ENCODE data around the gene SRA1. TPM values are rescaled to one million over a fixed set of nuclear protein-coding genes. Genes with fewer than 3 reads are reported as not detected.
A peak's percentile ranks its signal among the peaks of the same experiment; 100 is the strongest.

SRA1 gene
- total RNA-seq, 5 donors from 2014 or later (not counting 1 experiment from before 2014, with no cell fraction given): 26.8 to 30.5 (median 28.4) TPM

- Histone ChIP-seq H3K27me3 (replicated peaks in 1 of 2; ENCODE audit: control insufficient read depth in 2 of 2, extremely low read depth in 1 of 2, insufficient read depth in 2 of 2, low read length in 1 of 2) (no peaks in the 10 kb centered on the region), H3K27ac (ENCODE audit: low read length) (peak within 1 kb of the TSS; percentile 77), H3K4me3 (ENCODE audit: control insufficient read depth in 1 of 2, extremely low read depth in 1 of 2, low read length in 1 of 2) (peak within 1 kb of the TSS; percentile 73 to 77), H3K4me1 (ENCODE audit: control insufficient read depth in 1 of 2, extremely low read depth in 1 of 2, insufficient read depth in 2 of 2, low read length in 2 of 2) (peaks cover 5 to 30% of the 10 kb centered on the region in 2 experiments), H3K9me3 (no peaks in the 10 kb centered on the region), H3K36me3 (ENCODE audit: control insufficient read depth in 2 of 2, extremely low read depth in 1 of 2, insufficient read depth in 1 of 2, low read length in 1 of 2) (peaks cover 0 to 42% of the 10 kb centered on the region in 2 donors)
- Mint-ChIP-seq H3K9me3 (no peaks in the 10 kb centered on the region), H3K27ac (peak within 1 kb of the TSS; percentile 97 to 99), H3K27me3 (no peaks in the 10 kb centered on the region), H3K36me3 (peaks cover 26% of the 10 kb centered on the region), H3K4me1 (peaks cover 30 to 41% (median 32%) of the 10 kb centered on the region in 3 donors), H3K4me3 (peak within 1 kb of the TSS; percentile 88 to 89 (median 89))
- ATAC-seq (replicated peaks in 1 of 4) (peak; percentile 97 to 98 (median 98)), DNase-seq (peak; percentile 69 to 94 (median 88))
- ChIA-PET CTCF (interaction anchor here (0.7 to 2.5 kb wide), 20 partner anchors 10 to 192 kb away, joined by 3 to 13 read pairs (median 5); partner anchors contain the start of genes ANKHD1 (in 1 of the 2), APBB3 (in 1 of the 2), IK (in 1 of the 2) and NDUFA2 (in 1 of the 2)), POLR2A (interaction anchor here (0.7 to 2.4 kb wide), 11 partner anchors 10 to 152 kb away, joined by 3 to 16 read pairs (median 6); partner anchors contain the start of genes IK (in 2 of the 2), NDUFA2 (in 2 of the 2), SRA1 (in 2 of the 2) and ANKHD1 (in 1 of the 2))
- 2% methylated on average over 34 of the region's 52 CpGs for WGBS (ENCODE audit: insufficient coverage)
These were observed 9.6 kb downstream of the SRA1 start, which contains the start of gene EIF4EBP3 for GRCh38 chr5:140547508-140548299. EIF4EBP3 (plus strand) TSS chr5:140547662; CDS start chr5:140547738, 76 bp downstream.

GRCh38 chr5:140546851-140547507 is 10.3 kb downstream of the SRA1 start:
- no peaks in the 10 kb centered on the region for H3K27me3 Mint-ChIP-seq
- Histone ChIP-seq H3K4me1 (ENCODE audit: control insufficient read depth in 1 of 2, extremely low read depth in 1 of 2, insufficient read depth in 2 of 2, low read length in 2 of 2) (peaks cover 5 to 30% of the 10 kb centered on the region in 2 experiments), H3K9me3 (no peaks in the 10 kb centered on the region), H3K36me3 (ENCODE audit: control insufficient read depth in 2 of 2, extremely low read depth in 1 of 2, insufficient read depth in 1 of 2, low read length in 1 of 2) (peaks cover 1 to 42% of the 10 kb centered on the region in 2 donors), H3K4me3 (ENCODE audit: control insufficient read depth in 1 of 2, extremely low read depth in 1 of 2, low read length in 1 of 2) (peak overlapping the region; percentile 73 to 77), H3K27me3 (replicated peaks in 1 of 2; ENCODE audit: control insufficient read depth in 2 of 2, extremely low read depth in 1 of 2, insufficient read depth in 2 of 2, low read length in 1 of 2) (no peaks in the 10 kb centered on the region), H3K27ac (ENCODE audit: low read length) (peak overlapping the region; percentile 77)
- DNase-seq (no peak), ATAC-seq (replicated peaks in 1 of 4) (peak in 1 of 4 experiments; percentile 4)
- H3K36me3 Mint-ChIP-seq: peaks cover 27% of the 10 kb centered on the region
- peaks cover 29 to 41% (median 31%) of the 10 kb centered on the region in 3 donors for H3K4me1 Mint-ChIP-seq
- H3K27ac Mint-ChIP-seq: peak overlapping the region; percentile 97 to 99
- peak overlapping the region; percentile 88 to 89 (median 89) for H3K4me3 Mint-ChIP-seq
- CTCF ChIA-PET: interaction anchor here (0.7 to 2.5 kb wide), 21 partner anchors 9 to 191 kb away, joined by 3 to 13 read pairs (median 5); partner anchors contain the start of genes ANKHD1 (in 1 of the 2), APBB3 (in 1 of the 2), IK (in 1 of the 2) and NDUFA2 (in 1 of the 2)
- H3K9me3 Mint-ChIP-seq: no peaks in the 10 kb centered on the region
- 63% methylated on average over 6 of the region's 13 CpGs for WGBS (ENCODE audit: insufficient coverage)
- POLR2A ChIA-PET: interaction anchor here (0.6 to 2.4 kb wide), 9 partner anchors 10 to 100 kb away, joined by 3 to 16 read pairs (median 6); partner anchors contain the start of genes IK (in 2 of the 2), NDUFA2 (in 2 of the 2), SRA1 (in 2 of the 2) and APBB3 (in 1 of the 2)

- Histone ChIP-seq H3K27me3 (replicated peaks in 1 of 2; ENCODE audit: control insufficient read depth in 2 of 2, extremely low read depth in 1 of 2, insufficient read depth in 2 of 2, low read length in 1 of 2) (no peaks in the 10 kb centered on the region), H3K27ac (ENCODE audit: low read length) (no peak overlapping the region), H3K4me1 (ENCODE audit: control insufficient read depth in 1 of 2, extremely low read depth in 1 of 2, insufficient read depth in 2 of 2, low read length in 2 of 2) (peaks cover 5 to 30% of the 10 kb centered on the region in 2 experiments), H3K9me3 (no peaks in the 10 kb centered on the region), H3K36me3 (ENCODE audit: control insufficient read depth in 2 of 2, extremely low read depth in 1 of 2, insufficient read depth in 1 of 2, low read length in 1 of 2) (peaks cover 2 to 41% of the 10 kb centered on the region in 2 donors), H3K4me3 (ENCODE audit: control insufficient read depth in 1 of 2, extremely low read depth in 1 of 2, low read length in 1 of 2) (no peak overlapping the region)
- Mint-ChIP-seq H3K4me1 (peaks cover 29 to 37% (median 31%) of the 10 kb centered on the region in 3 donors), H3K27ac (peak overlapping the region; percentile 97 to 99), H3K4me3 (no peak overlapping the region), H3K36me3 (peaks cover 34% of the 10 kb centered on the region), H3K27me3 (no peaks in the 10 kb centered on the region), H3K9me3 (no peaks in the 10 kb centered on the region)
- ChIA-PET POLR2A (interaction anchor here (0.6 to 1.1 kb wide), 4 partner anchors 51 to 164 kb away, joined by 3 to 6 read pairs (median 3); no protein-coding TSS in a partner anchor), CTCF (interaction anchor here (0.6 to 1.2 kb wide), 4 partner anchors 8 to 147 kb away, joined by 3 read pairs; no protein-coding TSS in a partner anchor)
- DNase-seq (no peak), ATAC-seq (replicated peaks in 1 of 4) (no peak)
- 100% methylated on average over 8 of the region's 10 CpGs for WGBS (ENCODE audit: insufficient coverage)
These were observed 11.7 kb downstream of the SRA1 start for GRCh38 chr5:140545606-140546005.

GRCh38 chr5:140544986-140545385 is 12.3 kb downstream of the SRA1 start:
- Histone ChIP-seq H3K4me1 (ENCODE audit: control insufficient read depth in 1 of 2, extremely low read depth in 1 of 2, insufficient read depth in 2 of 2, low read length in 2 of 2) (peaks cover 5 to 30% of the 10 kb centered on the region in 2 experiments), H3K27me3 (replicated peaks in 1 of 2; ENCODE audit: control insufficient read depth in 2 of 2, extremely low read depth in 1 of 2, insufficient read depth in 2 of 2, low read length in 1 of 2) (no peaks in the 10 kb centered on the region), H3K9me3 (no peaks in the 10 kb centered on the region), H3K36me3 (ENCODE audit: control insufficient read depth in 2 of 2, extremely low read depth in 1 of 2, insufficient read depth in 1 of 2, low read length in 1 of 2) (peaks cover 2 to 41% of the 10 kb centered on the region in 2 donors), H3K4me3 (ENCODE audit: control insufficient read depth in 1 of 2, extremely low read depth in 1 of 2, low read length in 1 of 2) (no peak overlapping the region), H3K27ac (ENCODE audit: low read length) (no peak overlapping the region)
- Mint-ChIP-seq H3K9me3 (no peaks in the 10 kb centered on the region), H3K27me3 (no peaks in the 10 kb centered on the region), H3K4me1 (peaks cover 23 to 35% (median 27%) of the 10 kb centered on the region in 3 donors), H3K36me3 (peaks cover 36% of the 10 kb centered on the region), H3K4me3 (no peak overlapping the region), H3K27ac (peak overlapping the region in 1 of 2 donors; percentile 22)
- CTCF ChIA-PET: interaction anchor here (0.6 to 0.7 kb wide), 3 partner anchors 20 to 124 kb away, joined by 3 to 10 read pairs (median 4); no protein-coding TSS in a partner anchor
- DNase-seq (no peak), ATAC-seq (replicated peaks in 1 of 4) (no peak)
- POLR2A ChIA-PET: interaction anchor here in 1 of 2 donors (1.1 kb wide), 1 partner anchor 140 kb away, joined by 6 read pairs; no protein-coding TSS in a partner anchor
- 99% methylated on average over 7 of the region's 7 CpGs for WGBS (ENCODE audit: insufficient coverage)

GRCh38 chr5:140542972-140543371 is 14.3 kb downstream of the SRA1 start:
- DNase-seq: no peak
- H3K36me3 Mint-ChIP-seq: peaks cover 43% of the 10 kb centered on the region
- Histone ChIP-seq H3K27ac (ENCODE audit: low read length) (no peak overlapping the region), H3K4me1 (ENCODE audit: control insufficient read depth in 1 of 2, extremely low read depth in 1 of 2, insufficient read depth in 2 of 2, low read length in 2 of 2) (peaks cover 0 to 12% of the 10 kb centered on the region in 2 experiments), H3K4me3 (ENCODE audit: control insufficient read depth in 1 of 2, extremely low read depth in 1 of 2, low read length in 1 of 2) (no peak overlapping the region), H3K36me3 (ENCODE audit: control insufficient read depth in 2 of 2, extremely low read depth in 1 of 2, insufficient read depth in 1 of 2, low read length in 1 of 2) (peaks cover 2 to 51% of the 10 kb centered on the region in 2 donors), H3K27me3 (replicated peaks in 1 of 2; ENCODE audit: control insufficient read depth in 2 of 2, extremely low read depth in 1 of 2, insufficient read depth in 2 of 2, low read length in 1 of 2) (no peaks in the 10 kb centered on the region), H3K9me3 (no peaks in the 10 kb centered on the region)
- ChIA-PET CTCF (interaction anchor here in 1 of 2 donors (0.6 kb wide), 1 partner anchor 790 kb away, joined by 4 read pairs; no protein-coding TSS in a partner anchor), POLR2A (interaction anchor here in 1 of 2 donors (0.6 kb wide), 2 partner anchors 22 to 135 kb away, joined by 7 read pairs; no protein-coding TSS in a partner anchor)
- no peaks in the 10 kb centered on the region for H3K27me3 Mint-ChIP-seq
- ATAC-seq (replicated peaks in 1 of 4): no peak
- peaks cover 3 to 15% (median 7%) of the 10 kb centered on the region in 3 donors for H3K4me1 Mint-ChIP-seq
- H3K9me3 Mint-ChIP-seq: no peaks in the 10 kb centered on the region
- WGBS (ENCODE audit: insufficient coverage): 94% methylated on average over 3 of the region's 5 CpGs
- H3K4me3 Mint-ChIP-seq: no peak overlapping the region
- H3K27ac Mint-ChIP-seq: peak overlapping the region in 1 of 2 donors; percentile 22
